Naive B cell (primary cell): ENCODE data around the gene ENOPH1. TPM values are rescaled to one million over a fixed set of nuclear protein-coding genes. Genes with fewer than 3 reads are reported as not detected.
"Not testable (repeated sequence)": the region's sequence is repeated elsewhere in the genome, so short reads cannot be mapped to it uniquely, and the experiment has no call there.

ENCODE experiments used
- ATAC-seq, 2 donors: fragments of 150-1000 bp; cut with Tn5 transposase; 2 replicates each; pipeline ENCODE4 v1.10.0; 2021; ENCODE audit warnings: low read depth in 2 of 2, mild to moderate bottlenecking in 2 of 2, moderate library complexity in 2 of 2
- DNase-seq: peaks from one replicate; pipeline ENCODE4 v3.0.0; 2022
- H3K27ac Mint-ChIP-seq, 6 donors: one replicate each; pipeline ENCODE4 v1.8.0; 2020 to 2022; ENCODE audit warnings: mild to moderate bottlenecking in 6 of 6, mixed read lengths in 6 of 6, moderate library complexity in 5 of 6, inconsistent platforms in 2 of 6
- H3K27me3 Mint-ChIP-seq, 3 donors: one replicate each; pipeline ENCODE4 v1.8.0; 2021 to 2022; ENCODE audit warnings: mixed read lengths in 3 of 3, mild to moderate bottlenecking in 1 of 3
- H3K36me3 Mint-ChIP-seq, 2 donors: one replicate each; pipeline ENCODE4 v1.8.0; 2020 to 2022; ENCODE audit warnings: mixed read lengths in 2 of 2, inconsistent platforms in 1 of 2, mild to moderate bottlenecking in 1 of 2
- H3K4me1 Mint-ChIP-seq, 3 donors: one replicate each; pipeline ENCODE4 v1.8.0; 2020 to 2022; ENCODE audit warnings: mixed read lengths in 3 of 3, inconsistent platforms in 1 of 3, mild to moderate bottlenecking in 1 of 3, moderate library complexity in 1 of 3
- H3K4me3 Mint-ChIP-seq, 8 donors: one replicate each; pipeline ENCODE4 v1.8.0; 2020 to 2022; ENCODE audit warnings: mild to moderate bottlenecking in 8 of 8, mixed read lengths in 8 of 8, moderate library complexity in 8 of 8, inconsistent platforms in 2 of 8
- H3K9me3 Mint-ChIP-seq, 7 donors: one replicate each; pipeline ENCODE4 v1.8.0; 2020 to 2022; ENCODE audit warnings: mixed read lengths in 7 of 7, mild to moderate bottlenecking in 5 of 7, inconsistent platforms in 2 of 7, moderate library complexity in 1 of 7
- polyA plus RNA-seq, 6 donors: library from polyadenylated mRNA; unstranded; fragments of 300-500 nt; fragmentation: Illumina TruSeq; gene quantifications; one replicate each; pipeline ENCODE4 v1.2.3, GENCODE V29; 2021; ENCODE audit warnings: low read depth in 6 of 6

ENOPH1 gene
- polyA plus RNA-seq = 10 to 100 TPM; 38.3 to 91.0 (median 39.1) TPM

DNA sequence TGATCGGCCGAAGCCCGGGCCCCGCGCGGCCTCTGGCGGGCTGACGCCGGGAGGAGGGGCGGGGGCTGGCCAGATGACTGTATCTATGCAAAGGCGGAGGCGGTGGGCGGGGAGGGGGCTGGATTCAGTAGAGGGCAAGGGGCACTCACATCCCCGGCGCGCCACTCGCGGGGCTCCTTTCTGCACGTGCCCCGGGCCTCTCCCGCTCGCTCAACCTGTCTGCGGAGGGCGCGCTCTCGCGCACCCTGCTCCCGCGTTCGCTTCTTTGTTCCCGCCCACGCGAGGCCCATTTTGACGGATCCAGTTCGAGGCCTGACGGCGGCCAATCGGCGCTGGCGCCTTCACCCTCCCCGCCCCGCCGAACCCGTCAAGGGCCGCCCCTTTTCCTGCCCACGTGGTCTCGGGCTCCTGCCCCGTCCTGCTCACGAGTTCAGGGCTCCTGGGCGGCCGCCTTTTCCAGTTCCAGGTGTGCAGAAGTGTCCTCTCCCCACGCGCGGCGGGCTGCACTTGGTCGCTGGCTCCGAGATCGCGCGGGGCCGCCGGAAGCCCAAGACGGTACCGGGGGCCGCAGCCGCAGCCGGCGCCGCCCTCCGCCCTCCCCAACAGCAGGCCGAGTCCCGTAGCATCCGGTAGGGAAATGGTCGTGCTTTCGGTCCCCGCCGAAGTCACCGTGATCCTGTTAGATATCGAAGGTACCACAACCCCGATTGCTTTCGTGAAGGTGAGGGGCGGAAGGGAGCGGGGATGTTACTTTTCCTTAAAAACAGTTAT lies at the start of gene ENOPH1, which contains the start of gene HNRNPDL:
TSS of gene ENOPH1 (plus strand) at position 398 of the 771 bp plus-strand sequence. CDS start at position 638, 240 bp downstream.
TSS of gene HNRNPDL (minus strand) at position 270 of the 771 bp plus-strand sequence. CDS start 772 bp downstream, outside the sequence.
- H3K36me3 Mint-ChIP-seq = peaks cover 15 to 24% of the 10 kb centered on the region in 2 donors
- H3K27me3 Mint-ChIP-seq = no peaks in the 10 kb centered on the region
- H3K9me3 Mint-ChIP-seq = no peaks in the 10 kb centered on the region
- peak within 1 kb of the TSS; percentile 95 to 100 (median 100) for H3K4me3 Mint-ChIP-seq
- H3K4me1 Mint-ChIP-seq = peaks cover 37 to 50% (median 49%) of the 10 kb centered on the region in 3 donors
- H3K27ac Mint-ChIP-seq = peak within 1 kb of the TSS; percentile 99 to 100 (median 99)
- peak; percentile 68 for ATAC-seq
- peak; percentile 96 for DNase-seq

DNA sequence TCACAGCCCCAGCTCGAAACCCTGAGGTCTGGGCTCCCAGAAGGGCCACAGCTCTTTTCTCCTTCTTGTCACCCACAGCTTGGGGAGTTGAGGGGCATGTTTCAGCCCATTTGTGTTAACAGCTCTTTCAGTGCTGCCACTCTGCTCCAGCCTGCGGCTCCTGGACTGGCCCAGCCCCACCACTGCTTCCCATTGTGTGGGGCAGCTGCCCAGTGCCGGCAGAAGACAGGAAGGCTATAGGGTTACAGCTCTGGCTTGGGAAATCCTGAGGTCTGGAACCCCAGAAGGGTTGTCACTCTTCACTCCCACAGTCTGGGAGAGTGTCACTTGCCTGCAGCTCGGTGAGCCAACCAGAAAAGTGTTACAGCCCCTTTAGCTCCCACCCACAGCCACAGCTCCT lies 49.6 kb upstream of the ENOPH1 start:
- Mint-ChIP-seq H3K36me3 (peaks cover 5 to 10% of the 10 kb centered on the region in 2 donors), H3K27me3 (no peaks in the 10 kb centered on the region), H3K9me3 (peaks cover 0 to 9% (median 5%) of the 10 kb centered on the region in 7 donors), H3K4me1 (peaks cover 23 to 47% (median 25%) of the 10 kb centered on the region in 3 donors), H3K27ac (no peak overlapping the region), H3K4me3 (no peak overlapping the region)
- DNase-seq (no peak), ATAC-seq (no peak)

- DNase-seq (no peak), ATAC-seq (no peak)
- no peaks in the 10 kb centered on the region for H3K27me3 Mint-ChIP-seq
- peak overlapping the region in 1 of 6 donors; percentile 83 for H3K27ac Mint-ChIP-seq
- peaks cover 4 to 14% of the 10 kb centered on the region in 2 donors for H3K36me3 Mint-ChIP-seq
- peak overlapping the region in 1 of 8 donors; percentile 15 for H3K4me3 Mint-ChIP-seq
- peaks cover 20 to 42% (median 21%) of the 10 kb centered on the region in 3 donors for H3K4me1 Mint-ChIP-seq
- peaks cover 0 to 10% (median 6%) of the 10 kb centered on the region in 7 donors for H3K9me3 Mint-ChIP-seq
Observed at GRCh38 chr4:82381235-82381634, 49.2 kb upstream of the ENOPH1 start.

DNA sequence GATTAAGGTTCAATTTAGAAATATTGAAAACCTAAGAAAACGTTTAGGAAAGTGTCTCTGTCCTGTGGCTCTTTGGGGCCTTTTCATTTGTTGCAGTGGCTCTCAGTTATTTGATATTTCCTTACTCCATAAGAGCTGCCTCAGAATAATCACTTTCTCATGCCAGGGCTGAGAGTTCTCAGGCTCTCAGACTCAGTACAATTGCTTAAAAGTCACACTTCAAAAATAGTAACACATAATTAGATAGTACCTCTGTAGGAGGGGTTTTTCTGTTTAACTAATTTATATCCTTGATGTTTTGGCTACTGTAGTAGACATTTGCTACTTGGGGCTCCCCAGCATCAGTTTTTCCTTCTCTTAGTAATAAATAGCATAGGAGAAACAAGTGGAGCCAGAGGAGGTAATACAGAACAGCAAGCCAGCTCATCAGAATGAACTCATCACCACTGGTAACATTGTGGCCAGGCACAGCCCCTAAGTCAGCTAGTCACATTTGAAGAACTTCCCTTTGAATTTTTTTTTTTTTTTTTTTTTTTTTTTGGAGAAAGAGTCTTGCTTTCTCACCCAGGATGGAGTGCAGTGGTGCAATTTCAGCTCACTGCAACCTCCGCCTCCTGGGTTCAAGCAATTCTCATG lies 48.6 kb upstream of the ENOPH1 start:
- H3K4me3 Mint-ChIP-seq = peak overlapping the region in 2 of 8 donors; percentile 39 to 77
- DNase-seq (no peak), ATAC-seq (no peak)
- H3K4me1 Mint-ChIP-seq = peaks cover 15 to 39% (median 16%) of the 10 kb centered on the region in 3 donors
- H3K27ac Mint-ChIP-seq = peak overlapping the region in 2 of 6 donors; percentile 54 to 59
- peaks cover 0 to 14% of the 10 kb centered on the region in 2 donors for H3K36me3 Mint-ChIP-seq
- peaks cover 0 to 10% (median 6%) of the 10 kb centered on the region in 7 donors for H3K9me3 Mint-ChIP-seq
- no peaks in the 10 kb centered on the region for H3K27me3 Mint-ChIP-seq

DNA sequence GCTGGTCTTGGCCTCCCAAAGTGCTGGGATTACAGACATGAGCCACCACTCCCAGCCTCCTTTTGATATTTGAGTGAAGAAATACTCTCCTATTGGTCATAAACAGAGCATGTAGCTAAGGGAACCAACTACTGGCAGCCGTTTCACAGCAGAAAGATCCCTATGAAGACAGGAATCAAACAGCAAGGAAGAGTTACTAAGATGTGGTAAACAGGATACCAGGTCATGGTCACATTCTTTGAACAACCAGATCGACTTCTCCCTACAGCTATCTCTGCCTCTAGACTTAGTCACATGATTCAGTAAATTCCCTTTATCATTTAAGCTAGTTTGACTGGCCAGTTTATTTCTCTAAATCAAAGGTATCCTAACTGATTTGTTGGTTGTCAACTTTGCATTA lies 47.6 kb upstream of the ENOPH1 start:
- Mint-ChIP-seq H3K36me3 (peaks cover 0 to 14% of the 10 kb centered on the region in 2 donors), H3K4me1 (peaks cover 10 to 32% (median 13%) of the 10 kb centered on the region in 3 donors), H3K4me3 (peak overlapping the region; percentile 35 to 78 (median 50)), H3K27ac (peak overlapping the region; percentile 84 to 93 (median 90)), H3K27me3 (no peaks in the 10 kb centered on the region), H3K9me3 (peaks cover 0 to 10% (median 6%) of the 10 kb centered on the region in 7 donors)
- peak; percentile 40 for DNase-seq
- ATAC-seq = peak; percentile 95 to 96

GRCh38 chr4:82386312-82386711 lies 44.1 kb upstream of the ENOPH1 start:
- H3K4me3 Mint-ChIP-seq, ATAC-seq, DNase-seq, H3K27me3 Mint-ChIP-seq, H3K27ac Mint-ChIP-seq: not testable (repeated sequence)
- peaks cover 0 to 10% (median 4%) of the 10 kb centered on the region in 7 donors for H3K9me3 Mint-ChIP-seq
- H3K36me3 Mint-ChIP-seq = peaks cover 0 to 14% of the 10 kb centered on the region in 2 donors
- H3K4me1 Mint-ChIP-seq = peaks cover 8 to 22% (median 12%) of the 10 kb centered on the region in 3 donors

- H3K27me3 Mint-ChIP-seq = no peaks in the 10 kb centered on the region
- peaks cover 0 to 10% (median 4%) of the 10 kb centered on the region in 7 donors for H3K9me3 Mint-ChIP-seq
- ATAC-seq (no peak), DNase-seq (no peak)
- H3K4me3 Mint-ChIP-seq = no peak overlapping the region
- peaks cover 0 to 14% of the 10 kb centered on the region in 2 donors for H3K36me3 Mint-ChIP-seq
- H3K4me1 Mint-ChIP-seq = peaks cover 0 to 5% (median 5%) of the 10 kb centered on the region in 3 donors
- H3K27ac Mint-ChIP-seq = no peak overlapping the region
Observed at GRCh38 chr4:82388405-82388804, 42.0 kb upstream of the ENOPH1 start.

- not testable (repeated sequence) for H3K27me3 Mint-ChIP-seq, H3K4me3 Mint-ChIP-seq, H3K27ac Mint-ChIP-seq, DNase-seq, H3K9me3 Mint-ChIP-seq, H3K4me1 Mint-ChIP-seq, ATAC-seq, H3K36me3 Mint-ChIP-seq
Observed at GRCh38 chr4:82390061-82390460, 40.3 kb upstream of the ENOPH1 start.

DNA sequence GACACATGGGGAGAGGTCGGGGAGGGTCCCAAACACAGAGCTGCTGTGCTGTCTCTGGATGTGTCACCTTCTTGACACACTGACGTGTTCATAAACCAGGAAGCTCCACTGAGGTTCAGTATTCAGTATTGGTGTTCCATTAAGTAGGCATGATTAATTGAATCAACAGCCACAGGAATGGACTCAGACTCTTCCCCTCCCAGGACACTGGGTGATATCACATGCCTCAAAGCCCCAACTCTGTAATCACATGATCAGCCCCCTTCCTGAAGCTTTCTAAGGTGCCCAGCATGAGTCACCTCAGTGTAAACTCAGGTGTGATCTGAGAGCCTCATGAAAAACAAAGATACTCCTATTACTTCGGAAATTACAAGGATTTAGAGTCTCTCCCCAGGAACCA lies 35.5 kb upstream of the ENOPH1 start:
- no peak for ATAC-seq
- Mint-ChIP-seq H3K27ac (no peak overlapping the region), H3K9me3 (no peaks in the 10 kb centered on the region), H3K4me3 (no peak overlapping the region), H3K36me3 (no peaks in the 10 kb centered on the region), H3K27me3 (no peaks in the 10 kb centered on the region), H3K4me1 (peaks cover 0 to 11% (median 6%) of the 10 kb centered on the region in 3 donors)
- DNase-seq = no peak

GRCh38 chr4:82397527-82397926 lies 32.9 kb upstream of the ENOPH1 start:
- Mint-ChIP-seq H3K27me3 (peaks cover 0 to 8% (median 0%) of the 10 kb centered on the region in 3 donors), H3K36me3 (no peaks in the 10 kb centered on the region), H3K9me3 (no peaks in the 10 kb centered on the region), H3K27ac (no peak overlapping the region), H3K4me1 (peaks cover 0 to 11% (median 6%) of the 10 kb centered on the region in 3 donors), H3K4me3 (no peak overlapping the region)
- no peak for DNase-seq
- ATAC-seq = no peak

- Mint-ChIP-seq H3K27ac (no peak overlapping the region), H3K4me1 (peaks cover 0 to 11% (median 6%) of the 10 kb centered on the region in 3 donors), H3K9me3 (no peaks in the 10 kb centered on the region), H3K36me3 (no peaks in the 10 kb centered on the region), H3K27me3 (peaks cover 0 to 8% (median 0%) of the 10 kb centered on the region in 3 donors), H3K4me3 (peak overlapping the region in 1 of 8 donors; percentile 29)
- ATAC-seq (peak in 1 of 2 donors; percentile 72), DNase-seq (no peak)
Observed at GRCh38 chr4:82398263-82398662, 32.1 kb upstream of the ENOPH1 start.

GRCh38 chr4:82401600-82401999 lies 28.8 kb upstream of the ENOPH1 start:
- ATAC-seq = no peak
- no peak for DNase-seq
- H3K9me3 Mint-ChIP-seq = no peaks in the 10 kb centered on the region
- peaks cover 0 to 8% (median 0%) of the 10 kb centered on the region in 3 donors for H3K27me3 Mint-ChIP-seq
- peaks cover 0 to 11% (median 6%) of the 10 kb centered on the region in 3 donors for H3K4me1 Mint-ChIP-seq
- H3K36me3 Mint-ChIP-seq = no peaks in the 10 kb centered on the region
- H3K4me3 Mint-ChIP-seq = no peak overlapping the region
- no peak overlapping the region for H3K27ac Mint-ChIP-seq

GRCh38 chr4:82402196-82402775 lies 28.1 kb upstream of the ENOPH1 start:
- H3K9me3 Mint-ChIP-seq = no peaks in the 10 kb centered on the region
- peaks cover 0 to 11% (median 6%) of the 10 kb centered on the region in 3 donors for H3K4me1 Mint-ChIP-seq
- no peaks in the 10 kb centered on the region for H3K36me3 Mint-ChIP-seq
- no peak overlapping the region for H3K27ac Mint-ChIP-seq
- DNase-seq (no peak), ATAC-seq (no peak)
- H3K4me3 Mint-ChIP-seq = no peak overlapping the region
- H3K27me3 Mint-ChIP-seq = peaks cover 0 to 8% (median 0%) of the 10 kb centered on the region in 3 donors
